H1 (cell line): ENCODE data around the gene TCERG1L. TPM values are rescaled to one million over a fixed set of nuclear protein-coding genes. Genes with fewer than 3 reads are reported as not detected.

Source experiments
- CEBPB ChIP-seq: IDR thresholded peaks from 2 replicates; pipeline ENCODE4 v1.6.1; 2012; ENCODE audit warnings: low read depth, low read length
- CHD1 ChIP-seq: IDR thresholded peaks from 2 replicates; pipeline ENCODE4 v1.6.1; 2012; ENCODE audit warnings: low read depth, low read length, improper control_type of control experiment
- CHD7 ChIP-seq: fragments of 300-600 bp; sonication (generic); IDR thresholded peaks from 2 replicates; pipeline ENCODE4 v1.7.1; 2012; ENCODE audit warnings: low read length, moderate library complexity, mild to moderate bottlenecking, inconsistent platforms; ENCODE audit not compliant: insufficient replicate concordance
- JUND ChIP-seq: IDR thresholded peaks from 2 replicates; pipeline ENCODE4 v1.6.1; 2011; ENCODE audit warnings: mild to moderate bottlenecking, improper control_type of control experiment, low read length
- NANOG ChIP-seq: IDR thresholded peaks from 2 replicates; pipeline ENCODE4 v1.6.1; 2011; ENCODE audit warnings: low read length, low read depth, mild to moderate bottlenecking, inconsistent platforms; ENCODE audit not compliant: insufficient read depth, poor library complexity, severe bottlenecking
- POU5F1 ChIP-seq: IDR thresholded peaks from 2 replicates; pipeline ENCODE4 v1.6.1; 2011; ENCODE audit warnings: low read depth, mild to moderate bottlenecking, low read length, moderate library complexity
- RNF2 ChIP-seq: fragments of 200-900, 300-1000 bp; sonication (generic); IDR thresholded peaks from 2 replicates; pipeline ENCODE4 v1.7.1; 2016; ENCODE audit warnings: borderline replicate concordance, low read depth, mild to moderate bottlenecking, antibody characterized with exemption, low read length; ENCODE audit not compliant: poor library complexity, severe bottlenecking; ENCODE audit errors: missing control alignments
- SIRT6 ChIP-seq: IDR thresholded peaks from one replicate; pipeline ENCODE4 v1.7.1; 2012; ENCODE audit warnings: low read length, inconsistent platforms
- SRF ChIP-seq: IDR thresholded peaks from 2 replicates; pipeline ENCODE4 v1.6.1; 2011; ENCODE audit warnings: mild to moderate bottlenecking, low read depth, low read length, moderate library complexity
- SUZ12 ChIP-seq: fragments of 200-600 bp; sonication (generic); IDR thresholded peaks from 2 replicates; pipeline ENCODE4 v1.6.1; 2012; ENCODE audit warnings: mild to moderate bottlenecking, inconsistent platforms, low read length, moderate library complexity, mixed read lengths
- polyA plus RNA-seq, 7 experiments: library from polyadenylated mRNA; depleted of rRNA in 3 of 7; stranded (reverse) in 5 of 7; unstranded in 2 of 7; fragments of >200 nt in 5 of 7; fragments of 200-250 nt in 2 of 7; gene quantifications; 1 replicate in 5 of 7; 2 replicates in 1 of 7; 4 replicates in 1 of 7; pipeline versions ENCODE4 v1.2.1 to v1.2.3, GENCODE V29; 2011 to 2013; ENCODE audit warnings: missing spikeins in 2 of 7, mixed read lengths in 2 of 7
- total RNA-seq: library from RNA; stranded (reverse); fragmentation: NEBNext Ultra II Directional; extraction: Animal tissue kit (Norgen Biotek cat#: 25700); gene quantifications from 2 replicates; pipeline ENCODE4 v1.2.1, GENCODE V29; 2021

Gene TCERG1L
- total and polyA plus RNA-seq, 2 of the 8 experiments (the other 6 are each of a cell fraction or from before 2014, with no cell fraction given), result 3.9 to 6.9 TPM

- TF ChIP-seq CHD7 (peak; percentile 64), NANOG (peak; percentile 97), SUZ12 (no peak), POU5F1 (peak; percentile 86; the same call in 1 of the 2 replicates), SIRT6 (no peak), CEBPB (no peak), JUND (peak; percentile 69; the same call in 1 of the 2 replicates), SRF (no peak), RNF2 (no peak), CHD1 (no peak)
Observed at GRCh38 chr10:131049016-131049415, 262.5 kb downstream of the TCERG1L start (continued).
